ENCODE results near the gene EVPL. TPM values are rescaled to one million over a fixed set of nuclear protein-coding genes. Genes with fewer than 3 reads are reported as not detected.
A peak's percentile ranks its signal among the peaks of the same experiment; 100 is the strongest.

Gene EVPL
- total and polyA plus RNA-seq, 2 of the 13 experiments (the other 11 are each of a cell fraction or from before 2014, with no cell fraction given): 2.1 to 8.2 TPM

GRCh38 chr17:76000755-76001521 lies 26.2 kb downstream of the EVPL start, which contains the start of gene CDK3:
CDK3 (plus strand) TSS chr17:76000855; CDS start chr17:76001426, 571 bp downstream.
- CTCF ChIA-PET (ENCODE audit: low intra/inter-chr PET ratio, low total read pairs): interaction anchor here (1.5 kb wide), 1 partner anchor 19 kb away, joined by 4 read pairs; no protein-coding TSS in a partner anchor
- Histone ChIP-seq H3K4me2 (ENCODE audit: low read depth, low read length) (peak within 1 kb of the TSS; percentile 43), H4K20me1 (ENCODE audit: insufficient read depth, low read length) (no peaks in the 10 kb centered on the region), H3K4me1 (ENCODE audit: insufficient read depth, low read length) (peaks cover 100% of the 10 kb centered on the region), H3K9ac (ENCODE audit: insufficient read depth, low read depth, low read length) (peak within 1 kb of the TSS; percentile 20; the same call in 1 of the 2 replicates), H3K4me3 (replicated peaks in 1 of 3; ENCODE audit: insufficient read depth in 1 of 3, low read depth in 2 of 3, low read length in 3 of 3) (peak within 1 kb of the TSS in 1 of 3 experiments; percentile 18; a peak in 1 of 6 replicates), H3K27me3 (ENCODE audit: control insufficient read depth in 1 of 2, insufficient read depth in 2 of 2, low read length in 2 of 2) (no peaks in the 10 kb centered on the region), H3K79me2 (ENCODE audit: insufficient read depth, low read length) (no peaks in the 10 kb centered on the region), H2AFZ (ENCODE audit: low read length) (no peak within 1 kb of the TSS), H3K9me3 (ENCODE audit: low read length) (no peaks in the 10 kb centered on the region), H3K27ac (ENCODE audit: extremely low read length, insufficient read depth, low read length) (peak within 1 kb of the TSS; percentile 50), H3K36me3 (replicated peaks in 1 of 2; ENCODE audit: control insufficient read depth in 1 of 2, insufficient read depth in 2 of 2, low read length in 2 of 2) (no peaks in the 10 kb centered on the region)
- in situ Hi-C loops (cut with HindIII; ENCODE audit: extremely low pct_ligation_motif_present, low pct_unique_long_range_greater_than_20kb) (no loop called here), intact Hi-C loops (cut with micrococcal nuclease; ENCODE audit: unreplicated experiment) (no loop called here)
- WGBS (ENCODE audit: low lambda C conversion rate): 83% methylated on average over 13 of the region's 21 CpGs
- POLR2A ChIA-PET: interaction anchor here (0.6 to 14.3 kb wide), 13 partner anchors 9 to 221 kb away, joined by 3 to 481 read pairs (median 4); partner anchors contain the start of genes ACOX1, FBF1, MRPL38 and TEN1
- DNase-seq (ENCODE audit: low spot score): no peak
- FAIRE-seq: no peak
- BruUV-seq (replicated peaks): no TSS peak
- no peak for ATAC-seq
- TF ChIP-seq MEIS2 (CRISPR knock-in tag; IDR thresholded peaks at IDR 0.05) (no peak), GATAD2A (CRISPR knock-in tag; IDR thresholded peaks at IDR 0.05) (no peak), ZNF232 (CRISPR knock-in tag; IDR thresholded peaks at IDR 0.05; ENCODE audit: borderline replicate concordance) (no peak), ETV5 (CRISPR knock-in tag; IDR thresholded peaks at IDR 0.05; ENCODE audit: borderline replicate concordance) (no peak), NPAS2 (CRISPR knock-in tag; IDR thresholded peaks at IDR 0.05; ENCODE audit: borderline replicate concordance) (no peak), EHMT2 (IDR thresholded peaks at IDR 0.05; ENCODE audit: borderline replicate concordance, low read depth, low read length) (no peak), HOXD1 (CRISPR knock-in tag; IDR thresholded peaks at IDR 0.05) (no peak), ZNF891 (CRISPR knock-in tag; IDR thresholded peaks at IDR 0.05) (0 out of 2 replicates have a peak, but pooled peaks have one; percentile 6), ZNF383 (CRISPR knock-in tag; IDR thresholded peaks at IDR 0.05; ENCODE audit: borderline replicate concordance) (0 out of 2 replicates have a peak, but pooled peaks have one; percentile 47), ZNF253 (CRISPR knock-in tag; IDR thresholded peaks at IDR 0.05; ENCODE audit: borderline replicate concordance) (0 out of 2 replicates have a peak, but pooled peaks have one; percentile 14), ZNF564 (CRISPR knock-in tag; IDR thresholded peaks at IDR 0.05) (0 out of 2 replicates have a peak, but pooled peaks have one; percentile 11), ZBTB7A (CRISPR knock-in tag; IDR thresholded peaks at IDR 0.05) (0 out of 2 replicates have a peak, but pooled peaks have one; percentile 26), SATB2 (CRISPR knock-in tag; IDR thresholded peaks at IDR 0.05) (no peak), HES4 (CRISPR knock-in tag; IDR thresholded peaks at IDR 0.05; ENCODE audit: borderline replicate concordance) (no peak), RBAK (CRISPR knock-in tag; IDR thresholded peaks at IDR 0.05) (no peak), KLF16 (CRISPR knock-in tag; IDR thresholded peaks at IDR 0.05) (no peak), PRMT3 (CRISPR knock-in tag; IDR thresholded peaks at IDR 0.05; ENCODE audit: borderline replicate concordance, low read depth) (no peak), MAF1 (CRISPR knock-in tag; IDR thresholded peaks at IDR 0.05; ENCODE audit: borderline replicate concordance) (no peak), ZNF562 (CRISPR knock-in tag; IDR thresholded peaks at IDR 0.05; ENCODE audit: borderline replicate concordance) (no peak), SP4 (CRISPR knock-in tag; IDR thresholded peaks at IDR 0.05) (no peak), SRSF9 (IDR thresholded peaks at IDR 0.05; ENCODE audit: borderline replicate concordance, insufficient read depth, low read depth, low read length, poor library complexity, severe bottlenecking) (no peak), ZNF839 (CRISPR knock-in tag; IDR thresholded peaks at IDR 0.05; ENCODE audit: borderline replicate concordance) (no peak)
- TF ChIP-seq, protein P1, sequence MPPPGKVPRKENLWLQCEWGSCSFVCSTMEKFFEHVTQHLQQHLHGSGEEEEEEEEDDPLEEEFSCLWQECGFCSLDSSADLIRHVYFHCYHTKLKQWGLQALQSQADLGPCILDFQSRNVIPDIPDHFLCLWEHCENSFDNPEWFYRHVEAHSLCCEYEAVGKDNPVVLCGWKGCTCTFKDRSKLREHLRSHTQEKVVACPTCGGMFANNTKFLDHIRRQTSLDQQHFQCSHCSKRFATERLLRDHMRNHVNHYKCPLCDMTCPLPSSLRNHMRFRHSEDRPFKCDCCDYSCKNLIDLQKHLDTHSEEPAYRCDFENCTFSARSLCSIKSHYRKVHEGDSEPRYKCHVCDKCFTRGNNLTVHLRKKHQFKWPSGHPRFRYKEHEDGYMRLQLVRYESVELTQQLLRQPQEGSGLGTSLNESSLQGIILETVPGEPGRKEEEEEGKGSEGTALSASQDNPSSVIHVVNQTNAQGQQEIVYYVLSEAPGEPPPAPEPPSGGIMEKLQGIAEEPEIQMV (CRISPR knock-in tag; IDR thresholded peaks at IDR 0.05; ENCODE audit: low read depth): no peak
- TF ChIP-seq, protein P2, sequence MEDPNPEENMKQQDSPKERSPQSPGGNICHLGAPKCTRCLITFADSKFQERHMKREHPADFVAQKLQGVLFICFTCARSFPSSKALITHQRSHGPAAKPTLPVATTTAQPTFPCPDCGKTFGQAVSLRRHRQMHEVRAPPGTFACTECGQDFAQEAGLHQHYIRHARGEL (CRISPR knock-in tag; IDR thresholded peaks at IDR 0.05): no peak

Measured in HepG2 (cell line).